ENCODE measurements around the gene CD5L.

The CD5L gene

DNA sequence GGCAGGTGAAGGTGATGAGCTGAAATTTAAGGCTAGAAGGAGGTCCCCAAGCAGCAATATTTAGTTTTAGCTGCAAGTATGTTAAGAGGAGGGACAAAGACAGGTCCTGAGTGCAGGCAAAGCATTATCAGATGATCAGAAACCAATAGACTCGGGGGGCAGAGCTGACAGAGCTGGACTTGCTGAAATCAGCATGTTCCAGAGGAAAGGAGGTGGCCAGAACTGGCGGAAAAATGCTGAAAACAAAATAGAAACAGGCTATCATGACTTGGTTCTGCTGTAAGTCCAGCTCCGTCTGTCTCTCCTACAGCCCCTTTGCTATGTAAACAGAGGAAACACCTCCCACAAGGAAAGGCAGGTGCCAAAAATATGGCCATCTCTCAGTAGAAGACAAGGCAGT, at the start of gene CD5L:
CD5L (minus strand) TSS at position 101 of the 400 bp plus-strand sequence. CDS start 107 bp downstream, outside the sequence.
- no peak for DNase-seq

DNA sequence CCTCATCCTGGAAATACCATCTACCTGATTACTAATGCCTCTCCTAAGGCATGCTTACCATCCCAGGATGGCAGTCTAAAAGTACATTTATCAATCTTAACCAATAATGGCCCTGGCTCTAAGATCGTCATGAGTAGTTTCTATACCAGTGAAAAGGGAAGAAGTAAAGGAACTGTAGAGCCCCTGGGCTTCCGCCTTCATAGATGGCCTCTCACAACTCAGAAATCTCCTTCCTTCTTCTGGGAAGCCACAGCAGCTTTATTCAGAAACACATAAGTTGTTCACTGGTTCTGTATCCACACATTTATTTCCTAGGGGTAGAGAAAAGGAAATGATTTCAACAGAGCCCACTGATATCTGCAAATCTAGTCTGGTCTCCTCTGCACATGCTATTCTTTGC, 41.0 kb upstream of the CD5L start:
- DNase-seq, result no peak

DNA sequence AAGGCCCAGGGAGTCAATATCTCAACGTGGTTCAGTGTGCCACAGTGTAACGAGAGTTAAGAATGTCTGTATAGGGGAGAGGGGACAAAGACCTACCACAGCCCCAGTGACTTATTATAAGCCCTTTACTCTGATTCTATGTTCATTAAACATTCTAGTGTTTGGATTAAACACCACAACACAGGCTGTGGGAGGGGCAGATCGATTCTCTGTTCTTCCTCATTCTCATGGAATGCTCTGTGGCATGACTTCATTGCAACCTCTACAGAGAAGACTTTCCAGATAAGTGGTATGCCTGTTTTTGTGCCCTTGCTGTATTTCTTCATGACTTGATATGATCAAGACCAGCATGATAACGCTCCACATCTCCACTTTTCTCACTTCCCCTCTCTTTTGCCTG, 39.0 kb upstream of the CD5L start:
- DNase-seq, result no peak

GRCh38 chr1:157878059-157878458, 36.5 kb upstream of the CD5L start:
- peak; percentile 59 for DNase-seq

GRCh38 chr1:157870490-157870889, 28.9 kb upstream of the CD5L start:
- no peak for DNase-seq

- no peak for DNase-seq
Measured at GRCh38 chr1:157868654-157869053, 27.0 kb upstream of the CD5L start.

DNA sequence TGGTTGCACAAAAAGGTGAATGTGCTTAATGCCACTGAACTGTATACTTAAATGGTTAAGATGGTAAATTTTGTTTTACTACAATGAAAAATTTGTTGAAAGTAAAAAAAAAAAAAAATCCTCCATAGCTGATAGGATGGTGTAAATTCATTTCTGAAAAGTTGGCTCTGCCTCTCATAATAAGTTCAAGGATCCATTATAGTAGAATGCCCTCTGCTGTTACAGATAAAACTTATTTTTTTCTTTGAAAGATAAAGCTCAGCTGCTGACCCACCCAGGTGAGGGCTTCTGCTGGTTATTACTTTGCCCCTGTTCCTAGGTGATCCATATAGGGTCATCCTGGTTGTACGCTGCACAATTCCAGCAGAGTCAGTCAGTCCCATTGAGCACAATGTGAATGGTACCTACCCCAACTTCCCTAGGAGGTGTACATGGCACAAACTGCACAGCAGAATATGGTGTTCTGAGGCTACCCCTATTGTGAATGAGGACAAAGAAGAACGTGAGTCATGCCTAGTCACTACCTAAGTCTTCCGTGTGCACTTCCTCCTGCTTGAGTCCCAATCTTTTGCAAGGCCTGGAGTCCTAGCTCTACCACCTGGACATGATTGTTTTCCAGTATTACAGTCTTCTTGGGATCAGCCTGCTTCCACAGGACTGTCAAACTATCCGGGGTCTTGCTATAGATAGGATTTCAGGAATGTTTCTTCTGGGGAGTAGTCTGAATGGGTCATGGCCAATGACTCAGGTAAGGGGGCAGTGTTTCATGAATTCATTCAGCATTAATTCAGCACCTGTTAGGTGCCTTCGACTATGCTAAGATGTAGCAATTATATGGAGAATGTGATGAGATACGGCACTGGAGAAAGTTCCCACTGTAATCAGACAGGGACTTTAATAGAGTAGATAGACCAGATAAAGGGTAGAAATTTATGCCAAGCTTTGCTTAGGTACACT, 20.8 kb upstream of the CD5L start:
- DNase-seq, result peak; percentile 18

DNA sequence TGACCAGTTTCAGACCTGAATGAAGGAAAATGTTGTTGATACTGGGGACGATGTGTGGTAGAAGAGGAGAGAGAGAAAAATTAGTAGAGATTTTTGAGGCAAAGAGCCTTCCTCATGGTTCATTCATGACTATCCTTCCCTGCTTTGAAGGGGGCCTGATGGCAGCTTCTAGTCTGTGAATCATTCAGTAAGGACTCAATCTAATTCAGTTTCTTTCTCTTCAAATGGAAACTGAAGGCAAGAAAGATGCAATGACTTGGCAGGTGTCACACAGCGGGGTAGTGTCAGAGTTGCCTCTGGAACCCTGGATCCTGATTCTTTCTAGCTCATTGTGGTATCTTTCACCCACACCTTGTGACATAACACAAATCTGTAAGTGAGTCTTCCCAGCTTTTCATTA, 14.9 kb upstream of the CD5L start:
- no peak for DNase-seq

DNA sequence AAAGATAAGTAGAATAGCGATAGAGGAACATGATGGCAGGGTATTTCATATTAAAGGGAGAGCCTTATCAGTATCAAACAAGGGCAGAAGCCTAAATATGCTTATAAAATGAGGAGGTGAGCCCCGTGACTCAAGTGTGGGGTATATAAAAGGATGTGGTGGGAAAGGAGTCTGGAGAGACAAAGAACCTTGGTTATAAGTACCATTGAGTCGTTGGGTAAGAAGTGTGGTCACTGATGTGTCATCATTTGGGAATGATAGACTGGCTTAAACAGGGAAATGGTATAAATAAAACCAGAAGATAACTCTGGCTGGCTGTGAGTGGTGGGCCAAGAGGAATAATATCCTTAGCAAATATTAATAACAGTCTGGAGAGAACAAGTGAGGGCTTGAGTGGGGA, 10.9 kb upstream of the CD5L start:
- no peak for DNase-seq

- peak; percentile 72 for DNase-seq
Measured at GRCh38 chr1:157849229-157849875, 7.7 kb upstream of the CD5L start.

GRCh38 chr1:157844089-157844830, 2.7 kb upstream of the CD5L start:
- no peak for DNase-seq

GRCh38 chr1:157842939-157843338, 1.3 kb upstream of the CD5L start:
- no peak for DNase-seq

DNA sequence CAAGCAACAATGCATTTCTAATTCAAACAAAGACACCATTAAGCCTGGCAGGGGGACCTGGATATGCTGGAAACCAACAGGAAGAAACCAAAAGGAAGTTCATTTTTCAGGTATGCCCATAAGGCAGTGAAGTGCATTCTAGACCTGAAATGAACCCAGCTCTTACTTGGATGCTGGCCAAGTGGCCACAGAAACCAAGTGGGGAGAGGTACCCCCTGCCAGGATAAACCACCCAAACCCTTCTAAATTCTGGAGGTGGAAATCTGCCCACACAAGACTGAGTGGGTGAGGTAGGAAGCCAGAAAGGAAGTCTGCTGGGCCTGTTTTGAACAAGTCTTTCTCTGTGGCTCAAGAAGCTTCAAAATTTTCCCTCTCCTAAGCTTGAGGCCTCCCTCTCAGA, 2.6 kb downstream of the CD5L start:
- DNase-seq, result peak; percentile 65

- DNase-seq, result peak; percentile 86
Measured at GRCh38 chr1:157834430-157834829, 7.2 kb downstream of the CD5L start.

DNA sequence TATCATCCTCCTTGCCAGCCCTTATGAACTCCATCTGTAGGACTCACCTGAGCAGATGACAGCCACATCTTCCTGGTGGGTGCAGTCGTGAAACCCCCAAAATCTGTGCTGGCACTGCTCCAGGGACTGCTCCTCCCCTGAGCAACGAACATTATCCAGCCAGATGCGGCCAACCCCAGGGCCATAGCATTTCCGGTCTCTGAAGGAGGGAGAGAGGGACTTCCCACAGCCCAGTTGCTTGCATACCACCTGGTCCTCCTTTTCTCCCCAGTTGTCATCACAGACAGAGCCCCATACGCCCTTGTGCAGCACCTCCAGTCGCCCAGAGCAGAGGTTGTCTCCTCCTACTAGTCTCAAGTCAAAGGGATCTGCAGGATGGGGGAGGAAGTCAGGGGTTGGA, 8.5 kb downstream of the CD5L start:
- DNase-seq, result peak; percentile 33

GRCh38 chr1:157831968-157832626, 9.5 kb downstream of the CD5L start:
- no peak for DNase-seq

GRCh38 chr1:157830887-157831286, 10.7 kb downstream of the CD5L start:
- DNase-seq, result no peak

GRCh38 chr1:157829711-157830110, 11.9 kb downstream of the CD5L start:
- DNase-seq, result no peak

DNA sequence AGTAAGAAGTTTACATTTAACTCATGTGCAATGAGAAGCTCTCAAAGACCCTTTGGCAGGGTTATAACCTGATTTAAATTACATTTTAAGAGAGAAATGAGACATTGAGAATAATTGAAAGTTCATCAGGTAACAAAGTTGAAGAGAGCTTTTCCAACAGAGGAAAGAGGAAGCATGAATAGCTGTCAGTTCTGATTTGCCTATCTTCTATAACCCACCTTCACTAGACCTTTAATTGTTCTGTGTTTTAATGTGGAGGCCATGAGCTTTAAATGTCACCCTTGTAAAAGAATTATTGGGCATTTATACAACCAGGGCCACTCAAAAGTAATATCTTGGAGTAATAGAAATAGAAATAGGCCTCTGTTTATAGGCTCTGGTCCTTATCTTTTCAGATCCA, 12.4 kb downstream of the CD5L start:
- no peak for DNase-seq

GRCh38 chr1:157820299-157820698, 21.3 kb downstream of the CD5L start:
- DNase-seq, result no peak

DNA sequence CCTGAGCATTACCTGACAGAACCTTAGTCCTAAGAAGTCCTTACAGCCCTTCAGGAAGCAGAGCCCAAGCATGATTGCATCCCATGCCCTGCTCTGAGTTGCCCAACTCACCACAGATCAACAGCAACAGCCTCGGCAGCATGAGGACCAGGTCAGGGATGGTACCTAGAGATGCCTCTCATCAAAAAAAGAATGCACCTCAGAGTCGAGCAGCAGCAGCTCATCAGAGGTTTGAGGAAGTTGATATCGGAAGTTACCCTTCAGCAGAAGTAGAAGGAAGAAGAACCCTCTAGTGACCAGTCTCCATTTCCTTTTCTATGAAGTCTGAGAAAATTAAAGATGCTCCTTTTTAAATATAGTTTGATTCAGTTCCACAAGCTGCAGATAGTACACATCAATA, 21.7 kb downstream of the CD5L start, which contains the start of gene FCRL1:
FCRL1 (minus strand) TSS at position 225 of the 400 bp plus-strand sequence; CDS start at position 142, 83 bp downstream.
- DNase-seq, result peak; percentile 44

GRCh38 chr1:157819215-157819614, 22.4 kb downstream of the CD5L start:
- no peak for DNase-seq

- DNase-seq, result no peak
Measured at GRCh38 chr1:157813269-157813668, 28.3 kb downstream of the CD5L start.

Data from RPMI8226 (cell line).